KMS-11 (cell line): ENCODE measurements around the gene HRCT1.

ENCODE experiments used
- H2AFZ ChIP-seq: fragments of 200-600 bp; sonication (generic); 2 replicates; pipeline ENCODE4 v1.6.1; 2016; ENCODE audit warnings: antibody characterized with exemption, mixed run types, low read depth
- H3K27ac ChIP-seq: fragments of 200-600 bp; sonication (generic); 2 replicates; pipeline ENCODE4 v1.6.1; 2016; ENCODE audit warnings: mild to moderate bottlenecking, mixed run types
- H3K27me3 ChIP-seq: fragments of 200-600 bp; sonication (generic); 2 replicates; pipeline ENCODE4 v1.6.1; 2017; ENCODE audit warnings: mild to moderate bottlenecking, low read depth, mixed run types, moderate library complexity; ENCODE audit not compliant: insufficient read depth
- H3K36me3 ChIP-seq: fragments of 200-600 bp; sonication (generic); 2 replicates; pipeline ENCODE4 v1.6.1; 2017; ENCODE audit warnings: mild to moderate bottlenecking, mixed run types; ENCODE audit not compliant: insufficient read depth
- H3K4me1 ChIP-seq: fragments of 200-600 bp; sonication (generic); 2 replicates; pipeline ENCODE4 v1.6.1; 2016; ENCODE audit warnings: mild to moderate bottlenecking, low read depth, mixed run types; ENCODE audit not compliant: poor library complexity, severe bottlenecking
- H3K4me2 ChIP-seq: fragments of 200-600 bp; sonication (generic); 2 replicates; pipeline ENCODE4 v1.7.0; 2016; ENCODE audit warnings: mild to moderate bottlenecking, mixed run types
- H3K4me3 ChIP-seq: fragments of 200-600 bp; sonication (generic); IDR thresholded peaks from 2 replicates; pipeline ENCODE4 v1.6.1; 2017; ENCODE audit warnings: low read depth, low read length, mixed read lengths; ENCODE audit not compliant: insufficient read depth
- H3K79me2 ChIP-seq: fragments of 200-600 bp; sonication (generic); 2 replicates; pipeline ENCODE4 v1.6.1; 2016; ENCODE audit warnings: low read depth, mixed run types; ENCODE audit not compliant: insufficient read depth
- H3K9ac ChIP-seq: fragments of 200-600 bp; sonication (generic); 2 replicates; pipeline ENCODE4 v1.6.1; 2016; ENCODE audit warnings: mild to moderate bottlenecking, mixed run types
- H4K20me1 ChIP-seq: fragments of 200-600 bp; sonication (generic); 2 replicates; pipeline ENCODE4 v1.6.1; 2016; ENCODE audit warnings: mild to moderate bottlenecking, mixed run types; ENCODE audit not compliant: insufficient read depth
- TF ChIP-seq, protein P1 (sequence below): fragments of 200-600 bp; sonication (generic); conservative IDR thresholded peaks from 2 replicates; pipeline ENCODE4 v1.6.1; 2017; ENCODE audit warnings: low read depth, mild to moderate bottlenecking, antibody characterized with exemption, low read length, moderate library complexity, mixed read lengths

The HRCT1 gene

DNA sequence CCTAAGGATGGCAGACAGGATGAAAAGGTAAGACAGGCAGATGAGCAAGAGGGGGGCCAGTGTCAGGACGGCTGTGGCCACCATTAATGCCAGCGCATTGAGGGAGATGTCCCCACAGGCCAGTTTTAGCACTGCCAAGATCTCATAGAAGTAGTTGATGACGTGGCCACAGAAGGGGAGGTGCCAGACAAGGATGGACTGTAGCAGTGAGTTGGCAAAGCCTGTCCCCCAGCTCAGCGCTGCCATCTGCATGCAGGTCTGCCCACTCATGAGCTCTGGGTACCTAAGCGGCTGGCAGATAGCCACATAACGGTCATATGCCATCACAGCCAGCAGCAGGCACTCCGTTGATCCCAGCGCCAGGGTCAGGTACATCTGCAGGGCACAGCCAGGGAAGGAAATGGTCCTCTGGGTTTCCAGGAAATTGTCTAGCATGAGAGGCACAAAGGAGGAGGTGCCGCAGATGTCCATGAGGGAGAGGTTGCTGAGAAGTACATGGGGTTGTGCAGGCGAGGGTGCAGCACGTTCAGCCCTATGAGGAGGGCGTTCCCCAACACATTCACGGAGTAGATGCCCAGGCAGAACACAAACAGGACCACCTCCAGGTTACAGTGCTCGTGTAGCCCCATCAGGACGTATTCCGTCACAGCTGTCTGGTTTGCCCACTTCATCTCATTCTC, 46.6 kb upstream of the HRCT1 start:
- Histone ChIP-seq H3K27ac (no peak overlapping the region), H3K4me3 (no peak overlapping the region), H3K9ac (no peak overlapping the region), H3K79me2 (no peaks in the 10 kb centered on the region), H3K36me3 (no peaks in the 10 kb centered on the region), H3K27me3 (no peaks in the 10 kb centered on the region), H3K4me1 (no peaks in the 10 kb centered on the region), H4K20me1 (no peaks in the 10 kb centered on the region), H3K4me2 (no peak overlapping the region), H2AFZ (no peak overlapping the region)
- TF ChIP-seq, protein P1, sequence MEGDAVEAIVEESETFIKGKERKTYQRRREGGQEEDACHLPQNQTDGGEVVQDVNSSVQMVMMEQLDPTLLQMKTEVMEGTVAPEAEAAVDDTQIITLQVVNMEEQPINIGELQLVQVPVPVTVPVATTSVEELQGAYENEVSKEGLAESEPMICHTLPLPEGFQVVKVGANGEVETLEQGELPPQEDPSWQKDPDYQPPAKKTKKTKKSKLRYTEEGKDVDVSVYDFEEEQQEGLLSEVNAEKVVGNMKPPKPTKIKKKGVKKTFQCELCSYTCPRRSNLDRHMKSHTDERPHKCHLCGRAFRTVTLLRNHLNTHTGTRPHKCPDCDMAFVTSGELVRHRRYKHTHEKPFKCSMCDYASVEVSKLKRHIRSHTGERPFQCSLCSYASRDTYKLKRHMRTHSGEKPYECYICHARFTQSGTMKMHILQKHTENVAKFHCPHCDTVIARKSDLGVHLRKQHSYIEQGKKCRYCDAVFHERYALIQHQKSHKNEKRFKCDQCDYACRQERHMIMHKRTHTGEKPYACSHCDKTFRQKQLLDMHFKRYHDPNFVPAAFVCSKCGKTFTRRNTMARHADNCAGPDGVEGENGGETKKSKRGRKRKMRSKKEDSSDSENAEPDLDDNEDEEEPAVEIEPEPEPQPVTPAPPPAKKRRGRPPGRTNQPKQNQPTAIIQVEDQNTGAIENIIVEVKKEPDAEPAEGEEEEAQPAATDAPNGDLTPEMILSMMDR, result no peak

DNA sequence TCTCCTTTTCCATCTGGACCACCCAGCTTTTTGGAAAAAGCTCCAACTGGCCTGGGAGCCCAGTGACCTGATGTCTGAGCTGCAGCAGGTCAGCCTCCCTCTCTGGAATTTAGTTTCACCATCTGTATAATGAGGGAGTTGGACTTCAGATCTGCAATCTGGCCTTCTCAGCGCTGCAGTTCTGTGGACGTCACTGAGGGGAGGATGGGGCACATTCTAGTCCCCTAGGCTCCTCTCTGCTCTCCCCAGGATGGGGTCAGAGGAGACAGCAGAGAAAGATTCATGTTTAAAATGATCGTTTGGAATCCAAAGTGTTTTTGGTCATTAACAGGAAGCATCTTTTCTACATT, 46.0 kb upstream of the HRCT1 start:
- no peak overlapping the region for H3K9ac ChIP-seq
- no peaks in the 10 kb centered on the region for H4K20me1 ChIP-seq
- no peaks in the 10 kb centered on the region for H3K36me3 ChIP-seq
- H3K4me2 ChIP-seq, result no peak overlapping the region
- no peak overlapping the region for H3K27ac ChIP-seq
- no peaks in the 10 kb centered on the region for H3K27me3 ChIP-seq
- TF ChIP-seq, protein P1, result no peak
- H3K4me3 ChIP-seq, result no peak overlapping the region
- no peaks in the 10 kb centered on the region for H3K79me2 ChIP-seq
- no peak overlapping the region for H2AFZ ChIP-seq
- no peaks in the 10 kb centered on the region for H3K4me1 ChIP-seq

DNA sequence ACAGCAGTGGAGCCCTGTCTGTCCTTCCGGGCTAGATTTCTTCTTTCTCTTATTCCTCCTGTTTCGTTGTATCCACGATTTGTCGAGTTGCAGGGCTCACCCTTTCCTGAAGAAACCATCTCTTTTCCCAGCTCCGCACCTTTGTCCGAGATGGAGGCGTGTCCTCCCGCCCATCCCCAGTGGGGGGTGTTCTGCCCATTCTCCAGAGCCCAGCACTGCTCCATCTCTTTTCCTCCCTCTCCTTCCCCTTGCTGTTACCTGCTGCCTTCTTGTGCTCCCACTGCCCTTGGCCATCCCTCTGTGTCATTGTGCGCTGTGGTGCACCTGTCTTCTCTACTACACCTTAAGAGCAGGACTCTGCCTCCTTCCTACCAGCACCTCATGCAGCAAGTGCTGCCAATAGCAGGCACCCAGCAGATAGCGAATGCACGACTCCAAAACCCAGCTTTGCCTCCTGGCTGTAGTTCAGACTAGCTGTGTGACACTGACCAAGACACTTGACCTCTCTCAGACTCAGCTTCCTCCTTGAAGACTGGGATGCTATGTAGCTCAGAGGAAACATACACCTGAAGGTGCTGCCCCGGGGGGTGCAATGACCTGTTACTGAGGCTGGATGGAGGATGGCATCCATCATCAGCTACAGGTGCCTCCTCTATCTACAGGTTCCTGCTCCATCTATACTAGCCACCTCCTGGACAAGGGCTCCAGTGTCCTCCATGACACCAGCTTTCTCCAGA, 44.7 kb upstream of the HRCT1 start:
- TF ChIP-seq, protein P1, result no peak
- H3K4me1 ChIP-seq, result no peaks in the 10 kb centered on the region
- H4K20me1 ChIP-seq, result no peaks in the 10 kb centered on the region
- H3K27ac ChIP-seq, result no peak overlapping the region
- H3K79me2 ChIP-seq, result no peaks in the 10 kb centered on the region
- no peak overlapping the region for H3K9ac ChIP-seq
- H3K4me2 ChIP-seq, result no peak overlapping the region
- no peaks in the 10 kb centered on the region for H3K36me3 ChIP-seq
- H2AFZ ChIP-seq, result no peak overlapping the region
- no peaks in the 10 kb centered on the region for H3K27me3 ChIP-seq
- H3K4me3 ChIP-seq, result no peak overlapping the region

DNA sequence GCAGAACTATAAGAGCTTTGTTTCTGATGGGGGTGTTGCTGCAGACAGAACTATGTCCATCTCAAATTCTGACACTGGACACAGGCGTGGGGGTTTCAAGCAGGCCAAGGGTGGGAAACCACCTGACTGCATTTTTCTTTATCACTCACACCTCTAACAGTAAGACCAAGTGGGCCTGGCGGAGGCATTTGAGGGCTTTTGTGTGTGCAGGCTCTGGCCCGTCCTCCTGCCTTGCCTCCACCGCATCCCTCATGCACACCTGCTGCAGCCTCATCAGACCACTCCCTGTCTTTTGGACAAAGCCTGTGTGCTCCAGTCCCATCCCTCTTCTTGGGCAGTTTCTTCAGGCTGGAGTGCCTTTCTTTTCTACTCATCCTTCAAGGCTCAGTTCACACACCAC, 43.7 kb upstream of the HRCT1 start:
- TF ChIP-seq, protein P1, result no peak
- Histone ChIP-seq H4K20me1 (no peaks in the 10 kb centered on the region), H2AFZ (no peak overlapping the region), H3K4me3 (no peak overlapping the region), H3K36me3 (no peaks in the 10 kb centered on the region), H3K27ac (no peak overlapping the region), H3K4me1 (no peaks in the 10 kb centered on the region), H3K79me2 (no peaks in the 10 kb centered on the region), H3K9ac (no peak overlapping the region), H3K27me3 (no peaks in the 10 kb centered on the region), H3K4me2 (no peak overlapping the region)
